B cell (primary cell): ENCODE results near the gene VAC14. TPM values are rescaled to one million over a fixed set of nuclear protein-coding genes. Genes with fewer than 3 reads are reported as not detected.

ENCODE experiments used
- ATAC-seq: fragments of 200-7000 bp; cut with Tn5 transposase; one replicate; pipeline ENCODE4 v1.10.0; 2021; ENCODE audit warnings: low read depth, mild to moderate bottlenecking, moderate number of reproducible peaks, moderate library complexity
- CTCF ChIA-PET: fragments of 350-600 bp; sonication (Branson Sonifier 250); formaldehyde crosslinking; loops from one replicate; lab custom pipeline; 2021; ENCODE audit warnings: antibody characterized with exemption, inconsistent platforms; lab: Charles Lee
- POLR2A ChIA-PET: fragments of 350-600 bp; sonication (Branson Sonifier 250); formaldehyde crosslinking; loops from one replicate; lab custom pipeline; 2021; ENCODE audit warnings: antibody characterized with exemption; lab: Charles Lee
- DNase-seq: peaks from one replicate; pipeline ENCODE4 v3.0.0; 2013
- H2AFZ ChIP-seq: 2 replicates; pipeline ENCODE4 v1.6.1; 2012; ENCODE audit warnings: mild to moderate bottlenecking, low read depth, low read length; ENCODE audit not compliant: insufficient read depth, poor library complexity, severe bottlenecking
- H3K27ac ChIP-seq, 2 donors: 1 replicate in 1 of 2; 2 replicates in 1 of 2; pipeline ENCODE4 v1.5.1; 2012 to 2013; ENCODE audit warnings: low read length in 2 of 2, mild to moderate bottlenecking in 2 of 2, moderate library complexity in 1 of 2
- H3K27me3 ChIP-seq, 4 experiments: fragments of 200-600 bp in 1 of 4; sonication (generic) in 1 of 4; replicated peaks in 1 of 4; 1 replicate in 2 of 4; 2 replicates in 2 of 4; pipeline versions ENCODE4 v1.6.1 to v1.7.0; 2013 to 2016; ENCODE audit warnings: low read length in 3 of 4, mild to moderate bottlenecking in 2 of 4, mixed read lengths in 1 of 4, moderate library complexity in 1 of 4; ENCODE audit not compliant: insufficient read depth in 4 of 4, control insufficient read depth in 3 of 4; ENCODE audit errors: control extremely low read depth in 1 of 4
- H3K36me3 ChIP-seq, 2 experiments: replicated peaks in 1 of 2; 1 replicate in 1 of 2; 2 replicates in 1 of 2; pipeline versions ENCODE4 v1.6.1 to v1.7.1; 2013; ENCODE audit warnings: low read length in 1 of 2; ENCODE audit not compliant: insufficient read depth in 2 of 2, control insufficient read depth in 1 of 2; ENCODE audit errors: control extremely low read depth in 1 of 2, extremely low read depth in 1 of 2
- H3K4me1 ChIP-seq, 2 donors: fragments of 200-600 bp in 1 of 2; sonication (generic) in 1 of 2; 1 replicate in 1 of 2; 2 replicates in 1 of 2; pipeline versions ENCODE4 v1.5.1 to v1.6.1; 2013 to 2017; ENCODE audit warnings: low read length in 2 of 2; ENCODE audit not compliant: control insufficient read depth in 2 of 2, insufficient read depth in 2 of 2
- H3K4me2 ChIP-seq: replicated peaks from 2 replicates; pipeline ENCODE3; 2012; ENCODE audit warnings: mild to moderate bottlenecking, low read depth, low read length; ENCODE audit not compliant: poor library complexity, severe bottlenecking
- H3K4me3 ChIP-seq, 5 experiments: fragments of 200-600 bp in 1 of 5; sonication (generic) in 1 of 5; 1 replicate in 3 of 5; 2 replicates in 2 of 5; pipeline versions ENCODE4 v1.5.1 to v1.7.0; 2011 to 2016; ENCODE audit warnings: low read length in 4 of 5, mild to moderate bottlenecking in 4 of 5, low read depth in 2 of 5, control low read depth in 1 of 5, moderate library complexity in 1 of 5; ENCODE audit not compliant: insufficient read depth in 1 of 5; ENCODE audit errors: control extremely low read depth in 1 of 5, extremely low read depth in 1 of 5
- H3K79me2 ChIP-seq: fragments of 200-600 bp; sonication (generic); one replicate; pipeline ENCODE4 v1.6.0; 2016; ENCODE audit warnings: low read length; ENCODE audit not compliant: control insufficient read depth, insufficient read depth
- H3K9ac ChIP-seq: fragments of 200-600 bp; sonication (generic); 2 replicates; pipeline ENCODE4 v1.6.1; 2017; ENCODE audit warnings: mild to moderate bottlenecking, low read length, moderate library complexity
- H3K9me3 ChIP-seq, 3 donors: one replicate each; pipeline versions ENCODE4 v1.6.1 to v1.7.1; 2013; ENCODE audit warnings: low read length in 2 of 3; ENCODE audit not compliant: control insufficient read depth in 2 of 3, insufficient read depth in 1 of 3; ENCODE audit errors: control extremely low read depth in 1 of 3
- H4K20me1 ChIP-seq: 2 replicates; pipeline ENCODE4 v1.6.0; 2012; ENCODE audit warnings: mild to moderate bottlenecking, low read length; ENCODE audit not compliant: insufficient read depth, control insufficient read depth, poor library complexity, severe bottlenecking
- H3K27ac Mint-ChIP-seq: one replicate; pipeline ENCODE4 v1.8.0; 2021; ENCODE audit warnings: mixed read lengths
- H3K27me3 Mint-ChIP-seq: one replicate; pipeline ENCODE4 v1.8.0; 2021; ENCODE audit warnings: mixed read lengths
- H3K4me1 Mint-ChIP-seq: one replicate; pipeline ENCODE4 v1.8.0; 2021; ENCODE audit warnings: mixed read lengths
- H3K4me3 Mint-ChIP-seq: one replicate; pipeline ENCODE4 v1.8.0; 2021; ENCODE audit warnings: mixed read lengths
- H3K9me3 Mint-ChIP-seq: one replicate; pipeline ENCODE4 v1.8.0; 2022; ENCODE audit warnings: mixed read lengths; ENCODE audit not compliant: insufficient read depth
- CTCF ChIP-seq: fragments of 200-600 bp; IDR thresholded peaks from one replicate; pipeline ENCODE4 v1.8.0; 2022; ENCODE audit warnings: antibody characterized with exemption, mild to moderate bottlenecking
- EZH2 ChIP-seq: IDR thresholded peaks from 2 replicates; pipeline ENCODE4 v1.6.1; 2012; ENCODE audit warnings: borderline replicate concordance, low read depth, mild to moderate bottlenecking, moderate library complexity, low read length; ENCODE audit not compliant: insufficient read depth, poor library complexity, severe bottlenecking
- WGBS: methylation state at CpG from one replicate; pipeline ENCODE4 v1.1.5; 2013; ENCODE audit warnings: missing lambda C conversion rate; ENCODE audit not compliant: insufficient coverage; 5-methylcytosine and 5-hydroxymethylcytosine counted together
- intact Hi-C: fragments of 100-400 bp; cut with micrococcal nuclease; formaldehyde crosslinking; loops from one replicate; pipeline ENCODE4 v1.10.0; 2022
- polyA plus RNA-seq: library from polyadenylated mRNA; depleted of rRNA; stranded (reverse); fragments of >200 nt; gene quantifications from 2 replicates; pipeline ENCODE4 v1.2.3, GENCODE V29; 2012
- total RNA-seq, 2 donors: library from RNA; stranded (reverse); fragments of 120-200 nt in 1 of 2; gene quantifications; 1 replicate in 1 of 2; 2 replicates in 1 of 2; pipeline versions ENCODE4 v1.2.3 to v1.2.4, GENCODE V29; 2013 to 2022

Gene VAC14
- total and polyA plus RNA-seq, 2 donors (not counting 1 experiment from before 2014, with no cell fraction given), result 42.6 to 64.7 TPM

- no peak overlapping the region for H3K4me3 Mint-ChIP-seq
- ATAC-seq, result peak; percentile 57
Observed at GRCh38 chr16:70746708-70747424, 54.1 kb downstream of the VAC14 start.

More at GRCh38 chr16:70746708-70747424, 54.1 kb downstream of the VAC14 start:
- H3K4me3 ChIP-seq, result no peak overlapping the region
- no peaks in the 10 kb centered on the region for H3K27me3 ChIP-seq
- no peaks in the 10 kb centered on the region for H3K79me2 ChIP-seq
- DNase-seq, result no peak
- peaks cover 0 to 20% (median 0%) of the 10 kb centered on the region in 3 donors for H3K9me3 ChIP-seq
- TF ChIP-seq EZH2 (no peak), CTCF (no peak)
- ChIA-PET POLR2A (no interaction called here), CTCF (no interaction called here)
- H3K36me3 ChIP-seq, result peaks cover 0 to 27% of the 10 kb centered on the region in 2 experiments
- Mint-ChIP-seq H3K4me1 (peaks cover 10% of the 10 kb centered on the region), H3K9me3 (no peaks in the 10 kb centered on the region), H3K27ac (peak overlapping the region; percentile 50), H3K27me3 (no peaks in the 10 kb centered on the region)
- no peaks in the 10 kb centered on the region for H4K20me1 ChIP-seq
- H3K4me1 ChIP-seq, result no peaks in the 10 kb centered on the region
- no peak overlapping the region for H3K9ac ChIP-seq
- no peak overlapping the region for H3K27ac ChIP-seq
- no peak overlapping the region for H2AFZ ChIP-seq
- no peak overlapping the region for H3K4me2 ChIP-seq
- intact Hi-C loops, result no loop called here
- 13% methylated on average over 8 of the region's 15 CpGs for whole genome bisulfite sequencing
